OCI-LY7 (cell line): ENCODE results near the gene PCTP.

ENCODE experiments used
- EZH2phosphoT487 ChIP-seq: fragments of 200-600 bp; sonication (generic); IDR thresholded peaks from 2 replicates; pipeline ENCODE4 v1.6.1; 2018; ENCODE audit warnings: low read depth, borderline replicate concordance, mild to moderate bottlenecking, mixed run types, antibody characterized with exemption, low read length, moderate library complexity, mixed read lengths
- TF ChIP-seq, protein P1 (sequence below): fragments of 200-600 bp; sonication (generic); conservative IDR thresholded peaks from 2 replicates; pipeline ENCODE4 v1.5.1; 2014; ENCODE audit warnings: mild to moderate bottlenecking, antibody characterized with exemption, low read length, moderate library complexity, mixed read lengths

DNA sequence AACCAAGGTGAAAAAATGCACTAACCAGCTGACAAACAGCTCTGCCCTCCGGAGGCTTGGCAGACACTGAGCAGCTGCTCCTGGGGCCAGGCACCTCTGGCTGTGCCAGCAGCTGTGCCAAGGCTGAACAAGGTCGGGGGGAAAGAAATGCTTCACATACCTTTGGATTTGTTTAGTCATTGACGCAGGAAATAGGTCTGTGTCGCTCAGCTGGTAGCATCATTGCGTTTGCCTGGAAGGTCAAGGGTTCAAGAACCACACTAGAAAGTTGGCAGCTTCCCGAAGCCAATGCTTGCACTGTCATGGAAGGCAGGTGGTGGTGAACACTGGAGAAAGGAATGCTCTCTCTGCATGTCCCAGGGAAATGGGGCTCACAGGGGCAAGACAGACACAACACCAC, 63.5 kb downstream of the PCTP start:
- TF ChIP-seq, protein P1, sequence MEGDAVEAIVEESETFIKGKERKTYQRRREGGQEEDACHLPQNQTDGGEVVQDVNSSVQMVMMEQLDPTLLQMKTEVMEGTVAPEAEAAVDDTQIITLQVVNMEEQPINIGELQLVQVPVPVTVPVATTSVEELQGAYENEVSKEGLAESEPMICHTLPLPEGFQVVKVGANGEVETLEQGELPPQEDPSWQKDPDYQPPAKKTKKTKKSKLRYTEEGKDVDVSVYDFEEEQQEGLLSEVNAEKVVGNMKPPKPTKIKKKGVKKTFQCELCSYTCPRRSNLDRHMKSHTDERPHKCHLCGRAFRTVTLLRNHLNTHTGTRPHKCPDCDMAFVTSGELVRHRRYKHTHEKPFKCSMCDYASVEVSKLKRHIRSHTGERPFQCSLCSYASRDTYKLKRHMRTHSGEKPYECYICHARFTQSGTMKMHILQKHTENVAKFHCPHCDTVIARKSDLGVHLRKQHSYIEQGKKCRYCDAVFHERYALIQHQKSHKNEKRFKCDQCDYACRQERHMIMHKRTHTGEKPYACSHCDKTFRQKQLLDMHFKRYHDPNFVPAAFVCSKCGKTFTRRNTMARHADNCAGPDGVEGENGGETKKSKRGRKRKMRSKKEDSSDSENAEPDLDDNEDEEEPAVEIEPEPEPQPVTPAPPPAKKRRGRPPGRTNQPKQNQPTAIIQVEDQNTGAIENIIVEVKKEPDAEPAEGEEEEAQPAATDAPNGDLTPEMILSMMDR = no peak
- no peak for TF ChIP-seq EZH2phosphoT487
